GM06990 (cell line): Measurements from ENCODE around the gene TEX22.
A peak's percentile ranks its signal among the peaks of the same experiment; 100 is the strongest.

ENCODE experiments used
- DNase-seq: peaks from one replicate; pipeline ENCODE4 v3.0.0-alpha.2; 2011; ENCODE audit not compliant: insufficient read length; ENCODE audit errors: extremely low read depth
- H3K27me3 ChIP-seq: replicated peaks from 2 replicates; pipeline ENCODE4 v1.6.0; 2011; ENCODE audit warnings: low read length; ENCODE audit not compliant: control insufficient read depth, insufficient read depth
- H3K36me3 ChIP-seq: 2 replicates; pipeline ENCODE4 v1.5.1; 2011; ENCODE audit warnings: low read length; ENCODE audit not compliant: control insufficient read depth, insufficient read depth
- H3K4me3 ChIP-seq: replicated peaks from 2 replicates; pipeline ENCODE4 v1.5.1; 2011; ENCODE audit warnings: low read depth, mild to moderate bottlenecking, control low read depth, low read length
- CTCF ChIP-seq: IDR thresholded peaks from 2 replicates; pipeline ENCODE4 v1.5.1; 2011; ENCODE audit warnings: low read length, control low read depth, mild to moderate bottlenecking, inconsistent platforms; ENCODE audit not compliant: insufficient read depth, poor library complexity, severe bottlenecking

TEX22 gene

GRCh38 chr14:105351920-105352851, 46.2 kb upstream of the TEX22 start:
- peak; percentile 74 for DNase-seq
- Histone ChIP-seq H3K4me3 (no peak overlapping the region), H3K36me3 (no peaks in the 10 kb centered on the region), H3K27me3 (no peaks in the 10 kb centered on the region)
- peak; percentile 76 for TF ChIP-seq CTCF

DNA sequence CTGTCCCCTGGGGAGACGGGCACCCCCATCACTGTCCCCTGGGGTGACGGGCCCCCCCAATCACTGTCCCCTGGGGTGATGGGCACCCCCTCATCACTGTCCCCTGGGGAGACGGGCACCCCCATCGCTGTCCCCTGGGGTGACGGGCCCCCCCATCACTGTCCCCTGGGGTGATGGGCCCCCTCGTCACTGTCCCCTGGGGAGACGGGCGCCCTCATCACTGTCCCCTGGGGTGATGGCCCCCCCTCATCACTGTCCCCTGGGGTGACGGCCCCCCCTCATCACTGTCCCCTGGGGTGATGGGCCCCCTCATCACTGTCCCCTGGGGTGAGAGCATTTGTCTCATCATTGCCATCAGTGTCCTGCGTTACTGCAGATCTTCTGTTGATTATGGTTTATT, 45.2 kb upstream of the TEX22 start:
- no peak for TF ChIP-seq CTCF
- Histone ChIP-seq H3K27me3 (no peaks in the 10 kb centered on the region), H3K4me3 (no peak overlapping the region), H3K36me3 (no peaks in the 10 kb centered on the region)
- no peak for DNase-seq

DNA sequence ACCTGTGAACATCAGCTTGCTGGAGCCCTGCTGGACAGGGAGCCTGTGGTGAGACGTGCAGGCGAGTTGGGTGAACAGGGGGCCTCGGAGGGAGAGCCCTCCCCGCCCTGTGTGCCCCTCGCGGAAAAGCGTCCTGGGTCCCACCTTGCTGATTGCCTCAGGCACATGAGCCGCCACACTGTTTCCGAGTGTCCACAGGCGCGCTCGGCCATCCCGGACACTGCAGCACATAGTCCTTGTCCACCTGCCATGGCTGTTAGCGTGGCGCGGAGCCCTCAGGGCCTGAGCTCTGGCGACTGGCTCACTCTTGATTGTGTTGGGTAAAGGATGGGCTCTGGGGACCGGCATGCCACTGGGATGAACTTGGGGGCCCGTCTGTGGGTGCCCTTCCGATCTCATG, 43.8 kb upstream of the TEX22 start:
- Histone ChIP-seq H3K27me3 (no peaks in the 10 kb centered on the region), H3K36me3 (no peaks in the 10 kb centered on the region), H3K4me3 (no peak overlapping the region)
- TF ChIP-seq CTCF = no peak
- DNase-seq = no peak

GRCh38 chr14:105355049-105355575, 43.2 kb upstream of the TEX22 start:
- no peaks in the 10 kb centered on the region for H3K27me3 ChIP-seq
- DNase-seq = no peak
- no peak overlapping the region for H3K4me3 ChIP-seq
- H3K36me3 ChIP-seq = no peaks in the 10 kb centered on the region
- TF ChIP-seq CTCF = no peak

DNA sequence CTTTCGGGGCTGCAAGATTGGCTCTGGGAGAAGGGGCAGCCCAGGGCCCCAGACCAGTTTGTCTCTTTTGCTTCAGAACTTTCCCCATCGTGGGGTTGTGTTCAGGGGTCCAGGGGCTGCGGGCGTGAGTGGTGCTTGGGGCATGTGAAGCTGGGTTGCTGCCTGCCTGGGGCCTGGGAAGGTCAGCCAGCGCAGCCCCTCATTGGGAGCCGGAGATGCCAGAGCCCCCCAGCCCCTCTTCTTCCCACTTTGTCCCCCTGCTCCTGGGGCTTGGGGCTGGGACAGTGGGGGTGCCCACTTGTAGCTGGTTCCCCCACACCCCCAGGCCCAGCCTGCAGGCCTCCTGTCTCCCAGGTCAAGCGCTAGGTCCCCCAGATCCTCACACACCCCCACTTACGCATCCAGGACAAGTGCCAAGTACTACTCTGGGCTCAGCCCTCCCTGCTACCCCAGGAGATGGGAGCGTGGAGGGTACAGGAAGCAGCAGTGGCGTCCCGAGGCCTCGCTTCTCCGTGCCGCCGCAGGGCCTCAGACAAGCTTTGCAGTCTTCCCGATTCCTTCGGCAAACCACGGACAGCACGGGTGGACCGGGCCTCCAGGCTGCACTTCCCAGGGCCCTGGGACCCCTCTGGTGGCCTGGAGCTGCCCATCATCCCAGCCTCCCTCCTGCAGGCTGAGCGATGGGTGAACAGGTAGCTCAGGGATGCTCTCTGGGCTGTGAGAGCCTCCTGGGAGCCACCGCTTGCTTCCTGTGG, 42.3 kb upstream of the TEX22 start:
- no peak overlapping the region for H3K4me3 ChIP-seq
- no peak for TF ChIP-seq CTCF

More for the DNA sequence above, 42.3 kb upstream of the TEX22 start:
- DNase-seq = no peak
- H3K36me3 ChIP-seq = no peaks in the 10 kb centered on the region
- H3K27me3 ChIP-seq = no peaks in the 10 kb centered on the region
